GM23338 (cell line): ENCODE results near the gene GCNT2.

Source experiments
- CTCF ChIP-seq, 2 experiments: fragments of 200-600 bp in 1 of 2; sonication (generic) in 1 of 2; conservative IDR thresholded peaks; 2 replicates each; pipeline versions ENCODE4 v1.5.1 to v1.6.1; 2016 to 2017; ENCODE audit warnings: antibody characterized with exemption in 2 of 2, low read depth in 2 of 2, mild to moderate bottlenecking in 2 of 2, moderate library complexity in 1 of 2
- EZH2 ChIP-seq: fragments of 200-600 bp; sonication (generic); IDR thresholded peaks from one replicate; pipeline ENCODE4 v1.8.0; 2017; ENCODE audit warnings: antibody characterized with exemption, mild to moderate bottlenecking, low read depth; ENCODE audit not compliant: unreplicated experiment
- NANOG ChIP-seq: IDR thresholded peaks from 2 replicates; pipeline ENCODE4 v1.6.1; 2016; ENCODE audit warnings: antibody characterized with exemption, borderline replicate concordance
- POLR2AphosphoS5 ChIP-seq: IDR thresholded peaks from 2 replicates; pipeline ENCODE4 v1.6.1; 2016; ENCODE audit warnings: antibody characterized with exemption, low read depth
- REST ChIP-seq: IDR thresholded peaks from one replicate; pipeline ENCODE4 v1.6.1; 2018; ENCODE audit warnings: antibody characterized with exemption; ENCODE audit not compliant: unreplicated experiment
- ZNF331 ChIP-seq: fragments of 250-450 bp; sonication (Bioruptor Pico); IDR thresholded peaks from 2 replicates; pipeline ENCODE4 v1.5.0; 2020; ENCODE audit warnings: low read depth, mild to moderate bottlenecking, moderate library complexity

GRCh38 chr6:10597499-10598001 is 76.4 kb downstream of the GCNT2 start:
- no peak for TF ChIP-seq POLR2AphosphoS5
- no peak for TF ChIP-seq CTCF (conservative IDR thresholded peaks at IDR 0.05; ENCODE audit: low read depth in 2 of 2)
- no peak for TF ChIP-seq REST
- TF ChIP-seq EZH2, result no peak
- TF ChIP-seq ZNF331 (CRISPR knock-in tag), result no peak
- TF ChIP-seq NANOG, result no peak
